ENCODE data around the gene FEM1A.
"Not testable (repeated sequence)": the region's sequence is repeated elsewhere in the genome, so short reads cannot be mapped to it uniquely, and the experiment has no call there.

GRCh38 chr19:4792866-4793195 is 1.3 kb downstream of the FEM1A start:
- not testable (repeated sequence) for TF ChIP-seq POLR2A, CTCF (IDR thresholded peaks at IDR 0.05)

Measured in right lobe of liver (tissue), 4 donors.